IMR-90 (cell line): ENCODE results near the gene FOXP1. TPM values are rescaled to one million over a fixed set of nuclear protein-coding genes. Genes with fewer than 3 reads are reported as not detected.

Experiments used
- ATAC-seq: fragments of 200-7000 bp; cut with Tn5 transposase; 2 replicates; pipeline ENCODE4 v1.9.1; 2020; ENCODE audit warnings: low read depth, mild to moderate bottlenecking, moderate library complexity
- BruUV-seq: library from RNA; stranded (reverse); fragments of 400-500 nt; replicated peaks from 2 replicates; lab custom pipeline; 2021; lab: Mats Ljungman, UMichigan
- CTCF ChIA-PET: fragments of 300-600 bp; formaldehyde crosslinking; extraction: SDS; loops from one replicate; lab custom pipeline; 2021; ENCODE audit warnings: antibody characterized with exemption; lab: Yijun Ruan, JAX
- POLR2A ChIA-PET: fragments of 300-600 bp; sonication (Branson Sonifier 250); formaldehyde crosslinking; loops from one replicate; lab custom pipeline; 2022; ENCODE audit warnings: antibody characterized with exemption; ENCODE audit not compliant: unreplicated experiment; lab: Charles Lee
- DNase-seq: peaks from one replicate; pipeline ENCODE4 v3.0.0; 2013
- H2AFZ ChIP-seq: replicated peaks from 2 replicates; pipeline ENCODE3; 2013; ENCODE audit warnings: low read length, mild to moderate bottlenecking; ENCODE audit not compliant: poor library complexity
- H2AK5ac ChIP-seq: 2 replicates; pipeline ENCODE4 v1.6.1; 2013; ENCODE audit warnings: low read depth, low read length, inconsistent platforms
- H2AK9ac ChIP-seq: replicated peaks from 2 replicates; pipeline ENCODE3; 2013; ENCODE audit warnings: mild to moderate bottlenecking, low read depth, low read length, moderate library complexity; ENCODE audit not compliant: poor library complexity
- H2BK120ac ChIP-seq: 2 replicates; pipeline ENCODE4 v1.6.1; 2013; ENCODE audit warnings: low read depth, low read length, inconsistent platforms
- H2BK15ac ChIP-seq: 3 replicates; pipeline ENCODE4 v1.6.1; 2013; ENCODE audit warnings: low read depth, low read length, inconsistent platforms
- H2BK20ac ChIP-seq: 2 replicates; pipeline ENCODE4 v1.6.1; 2013; ENCODE audit warnings: low read depth, mild to moderate bottlenecking, inconsistent platforms, low read length, moderate library complexity
- H2BK5ac ChIP-seq: 2 replicates; pipeline ENCODE4 v1.6.1; 2013; ENCODE audit warnings: mild to moderate bottlenecking, low read depth, low read length, inconsistent platforms; ENCODE audit not compliant: poor library complexity, severe bottlenecking
- H3K14ac ChIP-seq: replicated peaks from 2 replicates; pipeline ENCODE4 v1.6.1; 2013; ENCODE audit warnings: low read depth, low read length, inconsistent platforms
- H3K18ac ChIP-seq: 2 replicates; pipeline ENCODE4 v1.6.1; 2013; ENCODE audit warnings: low read depth, low read length, control low read depth
- H3K23ac ChIP-seq: 2 replicates; pipeline ENCODE4 v1.6.1; 2013; ENCODE audit warnings: low read depth, low read length, inconsistent platforms
- H3K27ac ChIP-seq: 2 replicates; pipeline ENCODE4 v1.5.1; 2013; ENCODE audit warnings: mild to moderate bottlenecking, control low read depth, low read length; ENCODE audit not compliant: insufficient read depth
- H3K27me3 ChIP-seq: 2 replicates; pipeline ENCODE4 v1.6.1; 2013; ENCODE audit warnings: low read length; ENCODE audit not compliant: control insufficient read depth, insufficient read depth
- H3K36me3 ChIP-seq: 2 replicates; pipeline ENCODE4 v1.6.1; 2013; ENCODE audit warnings: low read length, mixed read lengths; ENCODE audit not compliant: control insufficient read depth, insufficient read depth
- H3K4ac ChIP-seq: 2 replicates; pipeline ENCODE4 v1.6.1; 2013; ENCODE audit warnings: low read depth, low read length, inconsistent platforms
- H3K4me1 ChIP-seq: 2 replicates; pipeline ENCODE4 v1.6.1; 2013; ENCODE audit warnings: low read length, mixed read lengths; ENCODE audit not compliant: control insufficient read depth, insufficient read depth
- H3K4me2 ChIP-seq: 2 replicates; pipeline ENCODE4 v1.6.1; 2013; ENCODE audit warnings: low read depth, mild to moderate bottlenecking, control low read depth, low read length, moderate library complexity
- H3K4me3 ChIP-seq: 2 replicates; pipeline ENCODE4 v1.5.1; 2013; ENCODE audit warnings: low read depth, mild to moderate bottlenecking, control low read depth, low read length, moderate library complexity; ENCODE audit not compliant: insufficient read depth
- H3K56ac ChIP-seq: 2 replicates; pipeline ENCODE4 v1.6.1; 2013; ENCODE audit warnings: low read length, inconsistent platforms; ENCODE audit not compliant: insufficient read depth; ENCODE audit errors: extremely low read depth
- H3K79me1 ChIP-seq, 2 experiments: 2 replicates each; pipeline ENCODE4 v1.6.1; 2013; ENCODE audit warnings: low read length in 2 of 2, inconsistent platforms in 1 of 2, low read depth in 1 of 2
- H3K9ac ChIP-seq: 2 replicates; pipeline ENCODE4 v1.6.1; 2013; ENCODE audit warnings: low read depth, low read length, control low read depth
- H3K9me1 ChIP-seq: 2 replicates; pipeline ENCODE4 v1.6.1; 2013; ENCODE audit warnings: low read length, inconsistent platforms; ENCODE audit not compliant: insufficient read depth
- H3K9me3 ChIP-seq: 2 replicates; pipeline ENCODE4 v1.6.1; 2013; ENCODE audit warnings: low read length; ENCODE audit not compliant: control insufficient read depth, insufficient read depth
- H4K20me1 ChIP-seq: 2 replicates; pipeline ENCODE4 v1.6.1; 2013; ENCODE audit warnings: low read length, inconsistent platforms; ENCODE audit not compliant: insufficient read depth
- H4K5ac ChIP-seq: 2 replicates; pipeline ENCODE4 v1.6.1; 2013; ENCODE audit warnings: mild to moderate bottlenecking, low read depth, low read length, control low read depth
- H4K8ac ChIP-seq, 2 experiments: 2 replicates each; pipeline ENCODE4 v1.6.1; 2013; ENCODE audit warnings: low read depth in 2 of 2, low read length in 2 of 2, control low read depth in 1 of 2, inconsistent platforms in 1 of 2
- H4K91ac ChIP-seq: 2 replicates; pipeline ENCODE4 v1.6.1; 2013; ENCODE audit warnings: low read depth, low read length, inconsistent platforms; ENCODE audit not compliant: insufficient read depth
- BHLHE40 ChIP-seq: fragments of 150-350 bp; IDR thresholded peaks from 2 replicates; pipeline ENCODE4 v1.6.1; 2016; ENCODE audit warnings: mild to moderate bottlenecking, low read depth, low read length
- CEBPB ChIP-seq: IDR thresholded peaks from 2 replicates; pipeline ENCODE4 v1.6.1; 2012; ENCODE audit warnings: low read depth, low read length, improper control_type of control experiment
- CHD1 ChIP-seq: IDR thresholded peaks from 2 replicates; pipeline ENCODE4 v1.6.1; 2012; ENCODE audit warnings: low read depth, low read length, improper control_type of control experiment
- CTCF ChIP-seq: conservative IDR thresholded peaks from 2 replicates; pipeline ENCODE4 v1.5.1; 2012; ENCODE audit warnings: mild to moderate bottlenecking, low read depth, low read length, improper control_type of control experiment
- ELK1 ChIP-seq: fragments of 150-350 bp; IDR thresholded peaks from 2 replicates; pipeline ENCODE4 v1.6.1; 2016; ENCODE audit warnings: low read depth, mild to moderate bottlenecking, low read length, moderate library complexity, borderline replicate concordance
- FOS ChIP-seq: fragments of 150-350 bp; IDR thresholded peaks from 2 replicates; pipeline ENCODE4 v1.6.1; 2016; ENCODE audit warnings: low read depth, low read length
- MAFK ChIP-seq: IDR thresholded peaks from 2 replicates; pipeline ENCODE4 v1.6.1; 2012; ENCODE audit warnings: low read depth, low read length, improper control_type of control experiment
- MAZ ChIP-seq: IDR thresholded peaks from 2 replicates; pipeline ENCODE4 v1.6.1; 2012; ENCODE audit warnings: low read depth, mild to moderate bottlenecking, low read length, improper control_type of control experiment, moderate library complexity, borderline replicate concordance
- MXI1 ChIP-seq: IDR thresholded peaks from 2 replicates; pipeline ENCODE4 v1.6.1; 2012; ENCODE audit warnings: low read depth, mild to moderate bottlenecking, low read length, moderate library complexity, borderline replicate concordance
- NFE2L2 ChIP-seq: fragments of 150-350 bp; IDR thresholded peaks from 2 replicates; pipeline ENCODE4 v1.6.1; 2016; ENCODE audit warnings: low read depth, mild to moderate bottlenecking, low read length
- POLR2A ChIP-seq: IDR thresholded peaks from 2 replicates; pipeline ENCODE4 v1.6.1; 2012; ENCODE audit warnings: mild to moderate bottlenecking, low read depth, low read length
- RAD21 ChIP-seq: IDR thresholded peaks from 2 replicates; pipeline ENCODE4 v1.6.1; 2012; ENCODE audit warnings: low read length, improper control_type of control experiment
- RCOR1 ChIP-seq: IDR thresholded peaks from 2 replicates; pipeline ENCODE4 v1.6.1; 2012; ENCODE audit warnings: mild to moderate bottlenecking, low read length, improper control_type of control experiment; ENCODE audit not compliant: insufficient replicate concordance
- RFX5 ChIP-seq: IDR thresholded peaks from 2 replicates; pipeline ENCODE4 v1.8.0; 2012; ENCODE audit warnings: low read depth, mild to moderate bottlenecking, low read length, moderate library complexity
- SMC3 ChIP-seq: fragments of 150-350 bp; IDR thresholded peaks from 2 replicates; pipeline ENCODE4 v1.6.1; 2016; ENCODE audit warnings: low read depth, mild to moderate bottlenecking, antibody characterized with exemption, low read length, moderate library complexity
- USF2 ChIP-seq: fragments of 150-350 bp; IDR thresholded peaks from 2 replicates; pipeline ENCODE4 v1.6.1; 2017; ENCODE audit warnings: mild to moderate bottlenecking, antibody characterized with exemption, low read length, low read depth
- WGBS, 2 experiments: methylation state at CpG; one replicate each; pipeline versions ENCODE4 v1.1.5 to v1.1.7; 2013; ENCODE audit warnings: missing lambda C conversion rate in 2 of 2; ENCODE audit not compliant: insufficient read length in 1 of 2; ENCODE audit errors: extremely low coverage in 2 of 2; 5-methylcytosine and 5-hydroxymethylcytosine counted together
- dilution Hi-C: fragments of 300-500 bp; cut with HindIII; formaldehyde crosslinking; loops from one replicate; pipeline ENCODE4 v1.14.3; 2018; ENCODE audit warnings: low sequenced_read_pairs; ENCODE audit not compliant: unreplicated experiment
- in situ Hi-C: fragments of 300-500 bp; cut with MboI; formaldehyde crosslinking; loops from 3 replicates; pipeline ENCODE4 v1.14.3; 2019; ENCODE audit warnings: low sequenced_read_pairs, inconsistent platforms, mixed read lengths
- intact Hi-C: fragments of 100-400 bp; cut with micrococcal nuclease; formaldehyde crosslinking; loops from 2 replicates; pipeline ENCODE4 v1.10.0; 2022
- polyA plus RNA-seq, 3 experiments: library from polyadenylated mRNA; depleted of rRNA; stranded (reverse); fragments of >200 nt; gene quantifications; 2 replicates each; pipeline ENCODE4 v1.2.3, GENCODE V29; 2012; ENCODE audit warnings: low replicate concordance in 1 of 3
- total RNA-seq: library from RNA; depleted of rRNA; stranded (reverse); fragments of >200 nt; gene quantifications from 2 replicates; pipeline ENCODE4 v1.2.3, GENCODE V29; 2012

The FOXP1 gene
- total and polyA plus RNA-seq, 2 of the 4 experiments (the other 2 are of a cell fraction) = 37.0 to 132 TPM

GRCh38 chr3:71325715-71326114 lies 257.8 kb downstream of the FOXP1 start:
- Histone ChIP-seq H3K9me3 (no peaks in the 10 kb centered on the region), H4K20me1 (no peaks in the 10 kb centered on the region), H2BK5ac (no peak overlapping the region), H2BK120ac (no peak overlapping the region), H3K79me1 (peaks cover 0 to 3% of the 10 kb centered on the region in 2 experiments; a peak in 2 of 4 replicates), H3K23ac (no peak overlapping the region), H2AK5ac (no peak overlapping the region), H3K9me1 (peaks cover 6% of the 10 kb centered on the region; the same call in 1 of the 2 replicates), H3K9ac (no peak overlapping the region), H4K91ac (no peak overlapping the region), H2AK9ac (no peak overlapping the region), H2BK15ac (no peak overlapping the region), H3K36me3 (no peaks in the 10 kb centered on the region), H3K14ac (no peak overlapping the region), H4K5ac (no peak overlapping the region), H3K4me3 (no peak overlapping the region), H3K4me2 (no peak overlapping the region), H3K27me3 (no peaks in the 10 kb centered on the region), H2BK20ac (no peak overlapping the region), H3K18ac (no peak overlapping the region), H4K8ac (no peak overlapping the region), H3K27ac (no peak overlapping the region), H3K4ac (no peak overlapping the region), H3K56ac (no peak overlapping the region), H2AFZ (no peak overlapping the region), H3K4me1 (no peaks in the 10 kb centered on the region)
- CTCF ChIA-PET = no interaction called here
- dilution Hi-C loops = no loop called here
- POLR2A ChIA-PET = no interaction called here
- no TSS peak for BruUV-seq
- in situ Hi-C loops = no loop called here
- ATAC-seq = no peak
- no peak for DNase-seq
- intact Hi-C loops = no loop called here
- WGBS, 2 experiments = 100% methylated on average over 1 of the region's 3 CpGs; no CpG with 5 or more reads in 1 of the 2 experiments
- TF ChIP-seq CEBPB (no peak), BHLHE40 (no peak), NFE2L2 (no peak), ELK1 (no peak), CHD1 (no peak), MXI1 (no peak), RFX5 (no peak), CTCF (no peak), RAD21 (no peak), SMC3 (no peak), MAZ (no peak), RCOR1 (no peak), POLR2A (no peak), MAFK (no peak), USF2 (no peak), FOS (no peak)
